ENCODE results near the gene TBX18.

TBX18 gene

GRCh38 chr6:84796343-84796742 lies 31.9 kb upstream of the TBX18 start:
- no peak overlapping the region for H3K27ac ChIP-seq (ENCODE audit: low read depth, low read length)
- no peak overlapping the region for H3K9ac ChIP-seq (ENCODE audit: low read length)
- H2BK5ac ChIP-seq (ENCODE audit: low read depth, low read length, poor library complexity), result no peak overlapping the region
- H4K8ac ChIP-seq (ENCODE audit: low read depth, low read length), result no peak overlapping the region
- no peak overlapping the region for H4K91ac ChIP-seq (ENCODE audit: low read depth, low read length)
- no peak overlapping the region for H4K12ac ChIP-seq (ENCODE audit: low read depth, low read length)
- H3K79me2 ChIP-seq (ENCODE audit: control insufficient read depth, insufficient read depth, low read length, poor library complexity), result no peaks in the 10 kb centered on the region
- no peak overlapping the region for H2AK5ac ChIP-seq (ENCODE audit: low read length)
- no peak overlapping the region for H3K23ac ChIP-seq (ENCODE audit: low read length)
- no peaks in the 10 kb centered on the region for H3K36me3 ChIP-seq (ENCODE audit: control insufficient read depth in 1 of 2, insufficient read depth in 2 of 2, low read length in 2 of 2)
- no peak overlapping the region for H3K14ac ChIP-seq (ENCODE audit: low read length)
- no peaks in the 10 kb centered on the region for H3K27me3 ChIP-seq (ENCODE audit: insufficient read depth, low read length)
- WGBS (ENCODE audit: extremely low coverage, insufficient coverage, insufficient read length), result no CpG with 5 or more reads among the region's 2 CpGs
- H3K9me3 ChIP-seq (ENCODE audit: insufficient read depth, low read depth, low read length), result no peaks in the 10 kb centered on the region
- H3K4ac ChIP-seq (ENCODE audit: low read depth, low read length), result no peak overlapping the region
- H3K18ac ChIP-seq (ENCODE audit: low read length), result no peak overlapping the region
- H3K4me3 ChIP-seq (ENCODE audit: low read depth, low read length), result no peak overlapping the region
- no peak overlapping the region for H2BK12ac ChIP-seq (ENCODE audit: low read length)
- H3K79me1 ChIP-seq (ENCODE audit: low read length), result no peaks in the 10 kb centered on the region
- no peak for DNase-seq
- no peak overlapping the region for H3K4me2 ChIP-seq (ENCODE audit: low read length)
- no peak overlapping the region for H2BK120ac ChIP-seq (ENCODE audit: insufficient read depth, low read length, poor library complexity)
- H3K4me1 ChIP-seq (ENCODE audit: control insufficient read depth in 1 of 2, insufficient read depth in 2 of 2, low read length in 2 of 2), result no peaks in the 10 kb centered on the region
- H2AFZ ChIP-seq (ENCODE audit: insufficient read depth, low read length, poor library complexity), result no peak overlapping the region

GRCh38 chr6:84791927-84792326 lies 27.5 kb upstream of the TBX18 start:
- WGBS (ENCODE audit: extremely low coverage, insufficient coverage, insufficient read length), result no CpG with 5 or more reads among the region's 1 CpG
- Histone ChIP-seq H2BK120ac (ENCODE audit: insufficient read depth, low read length, poor library complexity) (no peak overlapping the region), H3K9me3 (ENCODE audit: insufficient read depth, low read depth, low read length) (no peaks in the 10 kb centered on the region), H3K23ac (ENCODE audit: low read length) (no peak overlapping the region), H3K9ac (ENCODE audit: low read length) (no peak overlapping the region), H3K4ac (ENCODE audit: low read depth, low read length) (no peak overlapping the region), H2AFZ (ENCODE audit: insufficient read depth, low read length, poor library complexity) (no peak overlapping the region), H4K91ac (ENCODE audit: low read depth, low read length) (no peak overlapping the region), H2BK5ac (ENCODE audit: low read depth, low read length, poor library complexity) (no peak overlapping the region), H4K8ac (ENCODE audit: low read depth, low read length) (no peak overlapping the region), H3K18ac (ENCODE audit: low read length) (no peak overlapping the region), H3K4me1 (ENCODE audit: control insufficient read depth in 1 of 2, insufficient read depth in 2 of 2, low read length in 2 of 2) (no peaks in the 10 kb centered on the region), H3K4me3 (ENCODE audit: low read depth, low read length) (no peak overlapping the region), H3K79me2 (ENCODE audit: control insufficient read depth, insufficient read depth, low read length, poor library complexity) (no peaks in the 10 kb centered on the region), H3K79me1 (ENCODE audit: low read length) (no peaks in the 10 kb centered on the region), H3K4me2 (ENCODE audit: low read length) (no peak overlapping the region), H3K14ac (ENCODE audit: low read length) (no peak overlapping the region), H3K36me3 (ENCODE audit: control insufficient read depth in 1 of 2, insufficient read depth in 2 of 2, low read length in 2 of 2) (no peaks in the 10 kb centered on the region), H4K12ac (ENCODE audit: low read depth, low read length) (no peak overlapping the region), H3K27me3 (ENCODE audit: insufficient read depth, low read length) (no peaks in the 10 kb centered on the region), H3K27ac (ENCODE audit: low read depth, low read length) (no peak overlapping the region), H2AK5ac (ENCODE audit: low read length) (no peak overlapping the region), H2BK12ac (ENCODE audit: low read length) (no peak overlapping the region)
- no peak for DNase-seq

- Histone ChIP-seq H3K18ac (ENCODE audit: low read length) (no peak overlapping the region), H3K4ac (ENCODE audit: low read depth, low read length) (no peak overlapping the region), H3K9me3 (ENCODE audit: insufficient read depth, low read depth, low read length) (no peaks in the 10 kb centered on the region), H3K14ac (ENCODE audit: low read length) (no peak overlapping the region), H3K4me2 (ENCODE audit: low read length) (no peak overlapping the region), H2BK12ac (ENCODE audit: low read length) (no peak overlapping the region), H3K79me1 (ENCODE audit: low read length) (no peaks in the 10 kb centered on the region), H3K9ac (ENCODE audit: low read length) (no peak overlapping the region), H2BK5ac (ENCODE audit: low read depth, low read length, poor library complexity) (no peak overlapping the region), H2AK5ac (ENCODE audit: low read length) (no peak overlapping the region), H2BK120ac (ENCODE audit: insufficient read depth, low read length, poor library complexity) (no peak overlapping the region), H3K79me2 (ENCODE audit: control insufficient read depth, insufficient read depth, low read length, poor library complexity) (no peaks in the 10 kb centered on the region), H4K8ac (ENCODE audit: low read depth, low read length) (no peak overlapping the region), H3K4me1 (ENCODE audit: control insufficient read depth in 1 of 2, insufficient read depth in 2 of 2, low read length in 2 of 2) (no peaks in the 10 kb centered on the region), H4K12ac (ENCODE audit: low read depth, low read length) (no peak overlapping the region), H4K91ac (ENCODE audit: low read depth, low read length) (no peak overlapping the region), H3K36me3 (ENCODE audit: control insufficient read depth in 1 of 2, insufficient read depth in 2 of 2, low read length in 2 of 2) (no peaks in the 10 kb centered on the region), H2AFZ (ENCODE audit: insufficient read depth, low read length, poor library complexity) (no peak overlapping the region), H3K23ac (ENCODE audit: low read length) (no peak overlapping the region), H3K27me3 (ENCODE audit: insufficient read depth, low read length) (no peaks in the 10 kb centered on the region), H3K4me3 (ENCODE audit: low read depth, low read length) (no peak overlapping the region), H3K27ac (ENCODE audit: low read depth, low read length) (no peak overlapping the region)
- DNase-seq, result no peak
- no CpG with 5 or more reads among the region's 2 CpGs for WGBS (ENCODE audit: extremely low coverage, insufficient coverage, insufficient read length)
Measured at GRCh38 chr6:84791233-84791632, 26.8 kb upstream of the TBX18 start.

GRCh38 chr6:84789170-84789569 lies 24.8 kb upstream of the TBX18 start:
- H4K91ac ChIP-seq (ENCODE audit: low read depth, low read length), result no peak overlapping the region
- no peak overlapping the region for H2BK5ac ChIP-seq (ENCODE audit: low read depth, low read length, poor library complexity)
- no peak for DNase-seq
- no peak overlapping the region for H3K9ac ChIP-seq (ENCODE audit: low read length)
- H2AFZ ChIP-seq (ENCODE audit: insufficient read depth, low read length, poor library complexity), result no peak overlapping the region
- H4K12ac ChIP-seq (ENCODE audit: low read depth, low read length), result no peak overlapping the region
- H3K18ac ChIP-seq (ENCODE audit: low read length), result no peak overlapping the region
- no peaks in the 10 kb centered on the region for H3K79me1 ChIP-seq (ENCODE audit: low read length)
- H3K4me1 ChIP-seq (ENCODE audit: control insufficient read depth in 1 of 2, insufficient read depth in 2 of 2, low read length in 2 of 2), result no peaks in the 10 kb centered on the region
- H3K23ac ChIP-seq (ENCODE audit: low read length), result no peak overlapping the region
- H3K4me3 ChIP-seq (ENCODE audit: low read depth, low read length), result no peak overlapping the region
- H2BK120ac ChIP-seq (ENCODE audit: insufficient read depth, low read length, poor library complexity), result no peak overlapping the region
- H2AK5ac ChIP-seq (ENCODE audit: low read length), result no peak overlapping the region
- no peak overlapping the region for H3K4me2 ChIP-seq (ENCODE audit: low read length)
- no peak overlapping the region for H4K8ac ChIP-seq (ENCODE audit: low read depth, low read length)
- H3K79me2 ChIP-seq (ENCODE audit: control insufficient read depth, insufficient read depth, low read length, poor library complexity), result no peaks in the 10 kb centered on the region
- H3K4ac ChIP-seq (ENCODE audit: low read depth, low read length), result no peak overlapping the region
- H3K9me3 ChIP-seq (ENCODE audit: insufficient read depth, low read depth, low read length), result no peaks in the 10 kb centered on the region
- H3K27me3 ChIP-seq (ENCODE audit: insufficient read depth, low read length), result no peaks in the 10 kb centered on the region
- H3K14ac ChIP-seq (ENCODE audit: low read length), result no peak overlapping the region
- H2BK12ac ChIP-seq (ENCODE audit: low read length), result no peak overlapping the region
- no peaks in the 10 kb centered on the region for H3K36me3 ChIP-seq (ENCODE audit: control insufficient read depth in 1 of 2, insufficient read depth in 2 of 2, low read length in 2 of 2)
- no peak overlapping the region for H3K27ac ChIP-seq (ENCODE audit: low read depth, low read length)

GRCh38 chr6:84788689-84789088 lies 24.3 kb upstream of the TBX18 start:
- H3K36me3 ChIP-seq (ENCODE audit: control insufficient read depth in 1 of 2, insufficient read depth in 2 of 2, low read length in 2 of 2), result no peaks in the 10 kb centered on the region
- no peak overlapping the region for H2BK5ac ChIP-seq (ENCODE audit: low read depth, low read length, poor library complexity)
- WGBS (ENCODE audit: extremely low coverage, insufficient coverage, insufficient read length), result no CpG with 5 or more reads among the region's 2 CpGs
- no peak overlapping the region for H3K27ac ChIP-seq (ENCODE audit: low read depth, low read length)
- H3K9me3 ChIP-seq (ENCODE audit: insufficient read depth, low read depth, low read length), result no peaks in the 10 kb centered on the region
- DNase-seq, result no peak
- H3K18ac ChIP-seq (ENCODE audit: low read length), result no peak overlapping the region
- H3K79me1 ChIP-seq (ENCODE audit: low read length), result no peaks in the 10 kb centered on the region
- no peak overlapping the region for H3K4ac ChIP-seq (ENCODE audit: low read depth, low read length)
- H3K9ac ChIP-seq (ENCODE audit: low read length), result no peak overlapping the region
- H3K79me2 ChIP-seq (ENCODE audit: control insufficient read depth, insufficient read depth, low read length, poor library complexity), result no peaks in the 10 kb centered on the region
- no peak overlapping the region for H3K4me3 ChIP-seq (ENCODE audit: low read depth, low read length)
- no peak overlapping the region for H4K12ac ChIP-seq (ENCODE audit: low read depth, low read length)
- no peak overlapping the region for H2BK12ac ChIP-seq (ENCODE audit: low read length)
- no peak overlapping the region for H3K14ac ChIP-seq (ENCODE audit: low read length)
- no peak overlapping the region for H4K91ac ChIP-seq (ENCODE audit: low read depth, low read length)
- H4K8ac ChIP-seq (ENCODE audit: low read depth, low read length), result no peak overlapping the region
- no peak overlapping the region for H3K23ac ChIP-seq (ENCODE audit: low read length)
- no peak overlapping the region for H2AFZ ChIP-seq (ENCODE audit: insufficient read depth, low read length, poor library complexity)
- H3K27me3 ChIP-seq (ENCODE audit: insufficient read depth, low read length), result no peaks in the 10 kb centered on the region
- H3K4me2 ChIP-seq (ENCODE audit: low read length), result no peak overlapping the region
- no peak overlapping the region for H2BK120ac ChIP-seq (ENCODE audit: insufficient read depth, low read length, poor library complexity)
- H2AK5ac ChIP-seq (ENCODE audit: low read length), result no peak overlapping the region
- H3K4me1 ChIP-seq (ENCODE audit: control insufficient read depth in 1 of 2, insufficient read depth in 2 of 2, low read length in 2 of 2), result no peaks in the 10 kb centered on the region

All from trophoblast cell (in vitro differentiated cells and primary cell).